Mammary epithelial cell (primary cell): ENCODE results near the gene ARFGAP2.

Experiments
- CTCF ChIP-seq, 2 donors: IDR thresholded peaks in 1 of 2; conservative IDR thresholded peaks in 1 of 2; 2 replicates each; pipeline ENCODE4 v1.5.1; 2011 to 2012; ENCODE audit warnings: inconsistent platforms in 2 of 2, low read length in 2 of 2, mild to moderate bottlenecking in 2 of 2, control low read depth in 1 of 2, low read depth in 1 of 2; ENCODE audit not compliant: insufficient read depth in 1 of 2; ENCODE audit errors: extremely low read depth in 1 of 2
- EZH2 ChIP-seq: IDR thresholded peaks from 2 replicates; pipeline ENCODE4 v1.6.1; 2012; ENCODE audit warnings: low read length, inconsistent platforms, borderline replicate concordance

- TF ChIP-seq CTCF (conservative IDR thresholded peaks at IDR 0.05 in 1 of 2, IDR thresholded peaks at IDR 0.05 in 1 of 2; ENCODE audit: extremely low read depth in 1 of 2, insufficient read depth in 1 of 2, low read depth in 1 of 2, low read length in 2 of 2) (no peak), EZH2 (no peak)
Measured at GRCh38 chr11:47127213-47127612, 49.5 kb downstream of the ARFGAP2 start.
